Skeletal muscle satellite cell (primary cell): ENCODE results near the gene PEF1.

Experiments
- H3K27me3 ChIP-seq: 2 replicates; pipeline ENCODE4 v1.7.0; 2013; ENCODE audit warnings: low read length; ENCODE audit not compliant: control insufficient read depth, insufficient read depth
- H3K36me3 ChIP-seq: 2 replicates; pipeline ENCODE4 v1.7.0; 2013; ENCODE audit warnings: mild to moderate bottlenecking, control low read depth, low read length; ENCODE audit not compliant: insufficient read depth
- H3K4me1 ChIP-seq: 2 replicates; pipeline ENCODE4 v1.7.0; 2013; ENCODE audit warnings: low read length; ENCODE audit not compliant: control insufficient read depth, insufficient read depth
- H3K4me2 ChIP-seq: 2 replicates; pipeline ENCODE4 v1.7.0; 2013; ENCODE audit warnings: mild to moderate bottlenecking, low read length
- H3K4me3 ChIP-seq: 2 replicates; pipeline ENCODE4 v1.7.0; 2013; ENCODE audit warnings: low read length
- H3K9ac ChIP-seq: 2 replicates; pipeline ENCODE4 v1.7.0; 2013; ENCODE audit warnings: mild to moderate bottlenecking, low read depth, low read length, moderate library complexity
- H3K9me3 ChIP-seq: replicated peaks from 2 replicates; pipeline ENCODE4 v1.7.0; 2013; ENCODE audit warnings: mild to moderate bottlenecking, control low read depth, low read length

Gene PEF1

GRCh38 chr1:31662463-31662862 is 17.8 kb upstream of the PEF1 start:
- Histone ChIP-seq H3K27me3 (no peaks in the 10 kb centered on the region), H3K9me3 (no peaks in the 10 kb centered on the region), H3K4me1 (peaks cover 14% of the 10 kb centered on the region), H3K4me2 (no peak overlapping the region), H3K36me3 (peaks cover 18% of the 10 kb centered on the region), H3K4me3 (no peak overlapping the region), H3K9ac (no peak overlapping the region)

DNA sequence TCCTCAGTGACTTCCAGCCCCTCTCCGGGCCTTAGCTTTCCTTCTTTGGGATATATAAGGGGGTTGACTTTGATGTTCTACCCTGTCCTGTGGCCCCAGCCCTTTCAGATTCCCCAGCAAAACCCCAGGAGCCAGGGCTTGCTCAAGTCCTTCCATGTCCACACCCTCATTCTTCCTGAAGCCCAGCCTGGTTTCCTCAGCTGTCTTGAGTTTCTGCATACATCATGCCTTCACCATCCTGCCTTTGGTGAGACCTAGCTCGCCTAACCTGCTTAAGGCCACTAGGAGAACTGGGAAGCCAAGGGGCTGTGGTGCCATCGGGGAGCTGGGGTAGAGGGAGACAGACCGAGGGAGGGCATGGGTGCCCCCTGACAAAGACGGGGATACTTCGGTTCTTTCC is 17.2 kb upstream of the PEF1 start:
- Histone ChIP-seq H3K9ac (no peak overlapping the region), H3K4me3 (no peak overlapping the region), H3K27me3 (no peaks in the 10 kb centered on the region), H3K36me3 (peaks cover 15% of the 10 kb centered on the region), H3K9me3 (no peaks in the 10 kb centered on the region), H3K4me1 (peaks cover 7% of the 10 kb centered on the region), H3K4me2 (no peak overlapping the region)

DNA sequence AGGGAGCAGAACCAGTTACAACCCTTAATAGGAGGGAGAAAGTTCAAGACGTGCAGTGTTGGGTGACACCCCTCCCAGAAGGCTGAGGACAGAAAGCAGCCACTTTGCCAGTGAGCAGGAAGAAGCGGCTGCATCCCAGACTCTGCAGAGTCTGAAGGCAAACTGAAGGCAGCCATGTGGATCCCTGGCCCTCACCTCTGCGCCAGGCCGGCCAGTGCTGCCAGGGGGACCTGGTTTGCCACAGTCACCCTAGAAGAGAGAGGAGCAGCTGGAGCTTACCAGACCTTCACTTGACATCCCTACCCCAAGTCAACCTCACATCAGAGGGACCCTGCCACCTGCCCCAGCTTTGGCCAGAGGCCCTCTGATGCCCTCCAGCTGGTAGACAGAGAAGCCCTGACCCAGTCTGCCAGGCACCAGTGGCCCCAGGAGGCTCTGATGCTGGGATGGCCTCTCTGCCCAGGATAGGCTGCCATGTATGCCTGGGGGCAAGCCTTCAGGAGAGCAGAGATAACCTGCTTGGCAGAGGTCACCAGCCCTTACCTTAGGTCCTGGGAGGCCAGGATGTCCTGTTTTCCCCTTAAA is 16.3 kb upstream of the PEF1 start:
- H3K36me3 ChIP-seq = peaks cover 18% of the 10 kb centered on the region
- H3K4me1 ChIP-seq = no peaks in the 10 kb centered on the region

DNA sequence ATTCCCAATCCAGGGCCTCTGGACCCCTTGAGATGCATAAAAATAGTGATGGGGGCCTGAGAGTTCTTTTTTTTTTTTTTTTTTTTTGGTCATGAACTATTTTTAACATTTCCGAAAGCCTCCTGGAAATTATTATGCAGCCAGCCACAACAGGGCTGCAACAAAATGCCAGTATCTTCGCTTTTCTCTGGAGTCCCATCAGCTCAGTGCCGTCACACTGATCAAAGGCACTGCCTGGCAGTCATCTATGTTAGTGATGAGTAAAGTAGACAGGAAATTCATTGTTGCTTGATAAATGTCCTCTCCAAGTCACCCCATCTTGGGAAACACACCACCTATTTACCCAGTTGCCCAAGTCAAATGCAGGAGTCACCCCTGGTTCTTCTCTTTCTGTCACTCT is 15.2 kb upstream of the PEF1 start:
- Histone ChIP-seq H3K9me3 (no peaks in the 10 kb centered on the region), H3K4me1 (no peaks in the 10 kb centered on the region), H3K27me3 (no peaks in the 10 kb centered on the region), H3K4me2 (no peak overlapping the region), H3K36me3 (peaks cover 18% of the 10 kb centered on the region), H3K4me3 (no peak overlapping the region), H3K9ac (no peak overlapping the region)

More for the DNA sequence above, 16.3 kb upstream of the PEF1 start:
- no peak overlapping the region for H3K9ac ChIP-seq
- no peaks in the 10 kb centered on the region for H3K9me3 ChIP-seq
- H3K27me3 ChIP-seq = no peaks in the 10 kb centered on the region
- H3K4me3 ChIP-seq = no peak overlapping the region
- no peak overlapping the region for H3K4me2 ChIP-seq

GRCh38 chr1:31658721-31659120 is 14.0 kb upstream of the PEF1 start:
- Histone ChIP-seq H3K4me3 (no peak overlapping the region), H3K4me2 (no peak overlapping the region), H3K9me3 (no peaks in the 10 kb centered on the region), H3K27me3 (no peaks in the 10 kb centered on the region), H3K9ac (no peak overlapping the region), H3K36me3 (peaks cover 28% of the 10 kb centered on the region), H3K4me1 (no peaks in the 10 kb centered on the region)

GRCh38 chr1:31657972-31658510 is 13.4 kb upstream of the PEF1 start:
- Histone ChIP-seq H3K36me3 (peaks cover 33% of the 10 kb centered on the region), H3K4me3 (no peak overlapping the region), H3K27me3 (no peaks in the 10 kb centered on the region)

GRCh38 chr1:31657020-31657804 is 12.5 kb upstream of the PEF1 start:
- no peaks in the 10 kb centered on the region for H3K4me1 ChIP-seq
- H3K4me2 ChIP-seq = no peak overlapping the region
- no peak overlapping the region for H3K4me3 ChIP-seq
- H3K27me3 ChIP-seq = no peaks in the 10 kb centered on the region
- peaks cover 39% of the 10 kb centered on the region for H3K36me3 ChIP-seq
- H3K9ac ChIP-seq = no peak overlapping the region
- H3K9me3 ChIP-seq = no peaks in the 10 kb centered on the region

More at GRCh38 chr1:31657972-31658510, 13.4 kb upstream of the PEF1 start:
- Histone ChIP-seq H3K4me1 (no peaks in the 10 kb centered on the region), H3K9me3 (no peaks in the 10 kb centered on the region), H3K9ac (no peak overlapping the region), H3K4me2 (no peak overlapping the region)

DNA sequence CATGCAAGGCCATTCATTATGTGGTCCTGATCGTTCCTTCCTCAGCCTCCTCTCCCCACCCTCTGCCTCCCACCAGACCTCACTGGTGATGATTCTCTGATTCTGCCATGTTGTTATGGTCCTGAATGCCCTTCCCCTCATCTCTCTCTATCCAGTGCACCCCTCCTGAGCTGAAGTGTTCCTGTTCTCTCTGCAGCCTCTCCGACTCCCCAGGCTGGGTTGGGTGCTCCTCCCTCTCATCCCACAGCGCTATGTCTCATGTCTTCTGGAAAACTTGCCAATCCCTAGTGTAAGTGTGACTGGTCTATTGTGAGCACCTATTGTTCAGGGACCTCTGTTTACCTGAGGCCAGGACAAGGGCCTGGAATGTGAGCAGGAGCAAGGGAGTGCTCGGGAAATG is 11.1 kb upstream of the PEF1 start:
- peaks cover 33% of the 10 kb centered on the region for H3K36me3 ChIP-seq
- no peak overlapping the region for H3K4me2 ChIP-seq

GRCh38 chr1:31655104-31655503 is 10.4 kb upstream of the PEF1 start:
- Histone ChIP-seq H3K4me1 (no peaks in the 10 kb centered on the region), H3K27me3 (no peaks in the 10 kb centered on the region), H3K4me3 (no peak overlapping the region), H3K36me3 (peaks cover 33% of the 10 kb centered on the region), H3K9ac (no peak overlapping the region), H3K4me2 (no peak overlapping the region), H3K9me3 (no peaks in the 10 kb centered on the region)

More for the DNA sequence above, 11.1 kb upstream of the PEF1 start:
- no peaks in the 10 kb centered on the region for H3K4me1 ChIP-seq
- no peaks in the 10 kb centered on the region for H3K9me3 ChIP-seq
- no peak overlapping the region for H3K9ac ChIP-seq
- no peaks in the 10 kb centered on the region for H3K27me3 ChIP-seq
- no peak overlapping the region for H3K4me3 ChIP-seq

- Histone ChIP-seq H3K4me3 (no peak overlapping the region), H3K9me3 (no peaks in the 10 kb centered on the region)
Observed at GRCh38 chr1:31654474-31654776, 9.7 kb upstream of the PEF1 start.

GRCh38 chr1:31653717-31654473 is 9.2 kb upstream of the PEF1 start:
- Histone ChIP-seq H3K9me3 (no peaks in the 10 kb centered on the region), H3K4me1 (no peaks in the 10 kb centered on the region), H3K4me3 (no peak overlapping the region), H3K27me3 (no peaks in the 10 kb centered on the region), H3K9ac (no peak overlapping the region), H3K4me2 (no peak overlapping the region), H3K36me3 (peaks cover 33% of the 10 kb centered on the region)

More at GRCh38 chr1:31654474-31654776, 9.7 kb upstream of the PEF1 start:
- no peak overlapping the region for H3K4me2 ChIP-seq
- no peaks in the 10 kb centered on the region for H3K27me3 ChIP-seq
- H3K9ac ChIP-seq = no peak overlapping the region
- H3K4me1 ChIP-seq = no peaks in the 10 kb centered on the region
- peaks cover 33% of the 10 kb centered on the region for H3K36me3 ChIP-seq
